Measurements from ENCODE around the gene DMBT1.

DMBT1 gene

DNA sequence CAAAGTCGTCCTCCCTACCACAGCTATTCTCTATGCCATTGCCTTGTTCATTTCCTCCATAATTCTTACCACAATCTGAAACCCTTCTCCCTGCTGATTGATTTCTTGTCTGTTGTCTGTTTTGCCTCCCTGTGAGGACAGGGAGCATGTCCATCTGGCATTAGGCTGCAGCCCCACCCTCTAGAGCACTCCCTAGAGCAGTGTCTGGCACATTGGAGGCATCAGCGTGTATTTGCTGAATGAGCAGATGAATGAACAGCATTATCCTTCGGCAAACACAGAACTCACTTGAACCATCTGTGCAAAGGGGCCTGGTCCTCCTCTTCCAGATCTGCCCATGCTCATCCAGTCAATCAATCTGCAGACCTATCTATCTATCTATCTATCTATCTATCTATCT, 5.1 kb upstream of the DMBT1 start:
- TF ChIP-seq CTCF (IDR thresholded peaks at IDR 0.05; ENCODE audit: low read depth, low read length) = no peak

DNA sequence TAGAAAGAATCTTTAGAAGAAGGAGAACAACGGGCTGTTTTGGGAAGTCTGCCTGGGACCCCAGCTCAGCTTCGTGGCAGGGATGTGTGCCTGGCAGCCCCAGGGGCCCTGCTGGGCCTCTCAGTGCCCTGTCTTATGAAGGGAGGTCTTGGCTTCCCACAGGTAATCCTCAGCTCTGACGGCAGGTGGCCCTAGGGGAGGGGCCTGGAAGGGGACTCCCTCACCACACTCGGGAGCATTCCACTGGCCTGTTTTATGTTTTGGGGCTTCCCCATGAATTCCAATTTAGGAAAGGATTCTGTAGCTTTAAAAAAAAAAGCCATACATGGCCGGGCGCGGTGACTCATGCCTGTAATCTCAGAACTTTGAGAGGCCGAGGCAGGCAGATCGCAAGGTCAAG, 3.0 kb upstream of the DMBT1 start:
- TF ChIP-seq CTCF (IDR thresholded peaks at IDR 0.05; ENCODE audit: low read depth, low read length) = no peak
- H3K4me3 ChIP-seq (ENCODE audit: low read depth, low read length) = no peak overlapping the region

More for the DNA sequence above, 5.1 kb upstream of the DMBT1 start:
- H3K4me3 ChIP-seq (ENCODE audit: low read depth, low read length) = no peak overlapping the region

DNA sequence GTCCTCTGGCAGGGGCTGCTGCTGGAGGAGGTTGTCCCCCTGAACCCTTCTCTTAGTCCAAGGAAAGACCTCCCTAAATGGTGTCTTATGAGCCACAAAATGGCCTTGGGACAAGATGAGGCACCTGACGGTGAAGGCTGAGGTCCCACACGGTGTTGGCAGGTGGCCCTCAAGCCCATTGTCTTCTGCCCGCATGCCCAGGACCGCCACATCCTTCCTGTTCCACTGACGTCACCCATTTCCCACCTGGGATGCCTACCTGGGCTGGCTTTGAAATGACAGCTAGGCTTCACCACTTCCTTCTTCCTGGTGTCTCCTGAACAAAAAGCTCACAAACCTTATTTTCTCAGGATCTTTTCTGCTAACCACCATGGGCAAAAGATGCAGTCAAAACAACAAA, 2.1 kb upstream of the DMBT1 start:
- H3K4me3 ChIP-seq (ENCODE audit: low read depth, low read length) = no peak overlapping the region
- no peak for TF ChIP-seq CTCF (IDR thresholded peaks at IDR 0.05; ENCODE audit: low read depth, low read length)

GRCh38 chr10:122559228-122559627, 1.3 kb upstream of the DMBT1 start:
- TF ChIP-seq CTCF (IDR thresholded peaks at IDR 0.05; ENCODE audit: low read depth, low read length) = no peak
- no peak overlapping the region for H3K4me3 ChIP-seq (ENCODE audit: low read depth, low read length)

DNA sequence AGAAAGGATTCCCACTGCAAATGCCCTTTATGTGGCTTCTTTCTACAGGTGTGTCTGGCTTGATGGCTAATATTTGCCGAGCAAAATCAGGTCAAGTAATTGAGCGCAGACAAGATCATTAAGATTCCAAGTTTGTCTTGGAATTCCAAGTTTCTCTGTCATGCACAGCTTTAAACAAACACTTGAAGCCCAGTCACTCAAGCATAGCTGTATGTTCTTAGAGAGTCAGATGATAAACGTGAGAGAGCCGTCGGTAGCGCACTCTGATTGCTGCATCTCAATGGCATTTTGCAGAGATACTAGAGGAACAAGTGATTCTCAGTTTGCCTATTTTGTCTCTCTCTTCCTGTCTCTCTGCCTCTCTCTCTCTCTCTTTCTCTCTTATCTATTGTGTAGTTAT, 658 bp downstream of the DMBT1 start:
- no peak overlapping the region for H3K4me3 ChIP-seq (ENCODE audit: low read depth, low read length)
- TF ChIP-seq CTCF (IDR thresholded peaks at IDR 0.05; ENCODE audit: low read depth, low read length) = no peak

DNA sequence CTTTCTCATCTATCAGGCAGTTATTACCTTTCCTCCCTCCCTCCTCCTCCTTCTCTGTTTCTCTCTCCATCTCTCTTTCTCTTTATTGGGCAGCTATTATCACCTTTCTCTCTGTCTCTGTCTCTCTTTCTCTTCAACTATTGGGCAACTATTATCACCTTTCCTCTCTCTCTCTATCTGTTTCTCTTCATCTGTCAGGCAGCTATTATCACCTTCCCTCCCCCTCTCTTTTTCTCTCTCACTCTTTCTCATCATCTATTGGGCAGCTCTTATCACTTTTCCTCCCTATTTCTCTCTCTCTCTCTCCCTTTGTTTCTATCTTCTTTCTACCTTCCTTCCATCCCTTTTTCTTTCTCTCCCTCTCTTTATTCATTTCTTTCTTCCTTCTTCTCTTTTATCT, 1.2 kb downstream of the DMBT1 start:
- TF ChIP-seq CTCF (IDR thresholded peaks at IDR 0.05; ENCODE audit: low read depth, low read length) = no peak
- H3K4me3 ChIP-seq (ENCODE audit: low read depth, low read length) = no peak overlapping the region

GRCh38 chr10:122564980-122565379, 4.4 kb downstream of the DMBT1 start:
- TF ChIP-seq CTCF (IDR thresholded peaks at IDR 0.05; ENCODE audit: low read depth, low read length) = no peak
- H3K4me3 ChIP-seq (ENCODE audit: low read depth, low read length) = no peak overlapping the region
